ENCODE results near the gene CCR5. TPM values are rescaled to one million over a fixed set of nuclear protein-coding genes. Genes with fewer than 3 reads are reported as not detected.

Gene CCR5
- total RNA-seq, 1 donor from 2014 or later, result 0.55 TPM

- H3K9me3 Mint-ChIP-seq, result no peaks in the 10 kb centered on the region
- H3K36me3 Mint-ChIP-seq (ENCODE audit: low read depth), result no peaks in the 10 kb centered on the region
- H3K4me3 Mint-ChIP-seq, result no peak overlapping the region
- ChIA-PET POLR2A (no interaction called here), CTCF (interaction anchor here (2.7 kb wide), 1 partner anchor 12 kb away, joined by 10 read pairs; the partner anchor contains the start of gene CCR5)
- H3K27ac Mint-ChIP-seq, result no peak overlapping the region
- TF ChIP-seq, protein P1, sequence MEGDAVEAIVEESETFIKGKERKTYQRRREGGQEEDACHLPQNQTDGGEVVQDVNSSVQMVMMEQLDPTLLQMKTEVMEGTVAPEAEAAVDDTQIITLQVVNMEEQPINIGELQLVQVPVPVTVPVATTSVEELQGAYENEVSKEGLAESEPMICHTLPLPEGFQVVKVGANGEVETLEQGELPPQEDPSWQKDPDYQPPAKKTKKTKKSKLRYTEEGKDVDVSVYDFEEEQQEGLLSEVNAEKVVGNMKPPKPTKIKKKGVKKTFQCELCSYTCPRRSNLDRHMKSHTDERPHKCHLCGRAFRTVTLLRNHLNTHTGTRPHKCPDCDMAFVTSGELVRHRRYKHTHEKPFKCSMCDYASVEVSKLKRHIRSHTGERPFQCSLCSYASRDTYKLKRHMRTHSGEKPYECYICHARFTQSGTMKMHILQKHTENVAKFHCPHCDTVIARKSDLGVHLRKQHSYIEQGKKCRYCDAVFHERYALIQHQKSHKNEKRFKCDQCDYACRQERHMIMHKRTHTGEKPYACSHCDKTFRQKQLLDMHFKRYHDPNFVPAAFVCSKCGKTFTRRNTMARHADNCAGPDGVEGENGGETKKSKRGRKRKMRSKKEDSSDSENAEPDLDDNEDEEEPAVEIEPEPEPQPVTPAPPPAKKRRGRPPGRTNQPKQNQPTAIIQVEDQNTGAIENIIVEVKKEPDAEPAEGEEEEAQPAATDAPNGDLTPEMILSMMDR (IDR thresholded peaks at IDR 0.05), result no peak
- peaks cover 65% of the 10 kb centered on the region for H3K4me1 Mint-ChIP-seq
- DNase-seq (no peak), ATAC-seq (ENCODE audit: low read depth) (no peak)
- intact Hi-C loops (cut with micrococcal nuclease), result no loop called here
- H3K27me3 Mint-ChIP-seq, result no peaks in the 10 kb centered on the region
Observed at GRCh38 chr3:46358466-46358865, 12.3 kb upstream of the CCR5 start.

DNA sequence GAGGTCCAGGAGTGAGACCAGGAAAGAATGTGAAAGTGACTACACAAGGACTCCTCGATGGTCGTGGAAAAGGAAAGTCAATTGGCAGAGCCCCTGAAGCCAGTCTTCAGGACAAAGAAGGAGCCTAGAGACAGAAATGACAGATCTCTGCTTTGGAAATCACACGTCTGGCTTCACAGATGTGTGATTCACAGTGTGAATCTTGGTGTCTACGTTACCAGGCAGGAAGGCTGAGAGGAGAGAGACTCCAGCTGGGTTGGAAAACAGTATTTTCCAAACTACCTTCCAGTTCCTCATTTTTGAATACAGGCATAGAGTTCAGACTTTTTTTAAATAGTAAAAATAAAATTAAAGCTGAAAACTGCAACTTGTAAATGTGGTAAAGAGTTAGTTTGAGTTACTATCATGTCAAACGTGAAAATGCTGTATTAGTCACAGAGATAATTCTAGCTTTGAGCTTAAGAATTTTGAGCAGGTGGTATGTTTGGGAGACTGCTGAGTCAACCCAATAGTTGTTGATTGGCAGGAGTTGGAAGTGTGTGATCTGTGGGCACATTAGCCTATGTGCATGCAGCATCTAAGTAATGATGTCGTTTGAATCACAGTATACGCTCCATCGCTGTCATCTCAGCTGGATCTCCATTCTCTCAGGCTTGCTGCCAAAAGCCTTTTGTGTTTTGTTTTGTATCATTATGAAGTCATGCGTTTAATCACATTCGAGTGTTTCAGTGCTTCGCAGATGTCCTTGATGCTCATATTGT lies 10.8 kb upstream of the CCR5 start:
- intact Hi-C loops (cut with micrococcal nuclease), result loop anchor here (5.0 kb wide), 1 partner anchor 38 kb away; no protein-coding TSS in a partner anchor
- Mint-ChIP-seq H3K4me1 (peaks cover 53% of the 10 kb centered on the region), H3K27ac (no peak overlapping the region), H3K9me3 (no peaks in the 10 kb centered on the region), H3K27me3 (no peaks in the 10 kb centered on the region), H3K4me3 (no peak overlapping the region), H3K36me3 (ENCODE audit: low read depth) (no peaks in the 10 kb centered on the region)
- DNase-seq, result no peak
- TF ChIP-seq, protein P1 (IDR thresholded peaks at IDR 0.05), result no peak
- ATAC-seq (ENCODE audit: low read depth), result peak; percentile 49
- ChIA-PET POLR2A (interaction anchor here (0.6 to 0.8 kb wide), 2 partner anchors 179 to 255 kb away, joined by 3 to 4 read pairs; no protein-coding TSS in a partner anchor), CTCF (interaction anchor here (0.7 to 2.7 kb wide), 3 partner anchors 10 to 273 kb away, joined by 3 to 10 read pairs (median 3); partner anchors contain the start of gene CCR5)

DNA sequence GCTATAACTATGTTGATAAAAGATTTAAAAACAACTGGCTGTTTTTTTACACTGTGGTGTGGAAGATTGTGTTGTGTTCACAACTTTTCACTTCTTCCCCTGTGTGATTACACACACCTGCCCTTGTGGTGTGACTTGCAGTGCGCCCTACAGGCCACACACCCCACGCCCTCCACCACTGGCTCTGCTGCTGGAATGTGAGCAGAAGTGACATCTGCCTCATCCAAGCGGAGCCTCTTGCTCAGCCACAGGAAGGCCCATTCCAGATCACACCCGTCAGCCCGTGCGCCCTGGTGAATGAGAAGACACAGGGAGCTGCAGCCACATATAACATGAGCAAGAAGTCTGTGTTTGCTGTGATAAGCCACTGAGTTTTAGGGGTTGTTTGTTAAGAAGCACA lies 9.8 kb upstream of the CCR5 start:
- no peak overlapping the region for H3K27ac Mint-ChIP-seq
- intact Hi-C loops (cut with micrococcal nuclease), result loop anchor here (5.0 kb wide), 1 partner anchor 39 kb away; no protein-coding TSS in a partner anchor
- DNase-seq, result no peak
- H3K36me3 Mint-ChIP-seq (ENCODE audit: low read depth), result no peaks in the 10 kb centered on the region
- ChIA-PET POLR2A (no interaction called here), CTCF (interaction anchor here (2.7 kb wide), 1 partner anchor 9 kb away, joined by 10 read pairs; the partner anchor contains the start of gene CCR5)
- ATAC-seq (ENCODE audit: low read depth), result no peak
- H3K9me3 Mint-ChIP-seq, result no peaks in the 10 kb centered on the region
- TF ChIP-seq, protein P1 (IDR thresholded peaks at IDR 0.05), result no peak
- no peaks in the 10 kb centered on the region for H3K27me3 Mint-ChIP-seq
- no peak overlapping the region for H3K4me3 Mint-ChIP-seq
- H3K4me1 Mint-ChIP-seq, result peaks cover 44% of the 10 kb centered on the region

- H3K36me3 Mint-ChIP-seq (ENCODE audit: low read depth), result no peaks in the 10 kb centered on the region
Observed at GRCh38 chr3:46361408-46362283, 9.1 kb upstream of the CCR5 start.

More at GRCh38 chr3:46361408-46362283, 9.1 kb upstream of the CCR5 start:
- TF ChIP-seq, protein P1 (IDR thresholded peaks at IDR 0.05), result no peak
- intact Hi-C loops (cut with micrococcal nuclease), result loop anchor here (5.0 kb wide), 1 partner anchor 39 kb away; no protein-coding TSS in a partner anchor
- no peaks in the 10 kb centered on the region for H3K27me3 Mint-ChIP-seq
- ATAC-seq (ENCODE audit: low read depth) (peak; percentile 31), DNase-seq (no peak)
- ChIA-PET CTCF (interaction anchor here (0.7 kb wide), 1 partner anchor 9 kb away, joined by 4 read pairs; no protein-coding TSS in a partner anchor), POLR2A (interaction anchor here (0.5 kb wide), 1 partner anchor 63 kb away, joined by 5 read pairs; no protein-coding TSS in a partner anchor)
- H3K4me1 Mint-ChIP-seq, result peaks cover 38% of the 10 kb centered on the region
- H3K27ac Mint-ChIP-seq, result no peak overlapping the region
- no peaks in the 10 kb centered on the region for H3K9me3 Mint-ChIP-seq
- no peak overlapping the region for H3K4me3 Mint-ChIP-seq
